GM12878 (cell line): ENCODE results near the gene EIF5B. TPM values are rescaled to one million over a fixed set of nuclear protein-coding genes. Genes with fewer than 3 reads are reported as not detected.

Experiments
- ATAC-seq: fragments of 200-7000 bp; cut with Tn5 transposase; 3 replicates; pipeline ENCODE4 v1.9.1; 2020; ENCODE audit warnings: mild to moderate bottlenecking, moderate library complexity
- BruUV-seq: library from RNA; stranded (reverse); fragments of 400-500 nt; replicated peaks from 2 replicates; lab custom pipeline; 2021; lab: Mats Ljungman, UMichigan
- CTCF ChIA-PET: fragments of 300-600 bp; sonication (Branson Sonifier 250); formaldehyde crosslinking; extraction: SDS; loops from one replicate; lab custom pipeline; 2021; ENCODE audit warnings: inconsistent platforms; lab: Yijun Ruan, JAX
- POLR2A ChIA-PET: fragments of 350-600 bp; formaldehyde crosslinking; extraction: SDS; loops from one replicate; lab custom pipeline; 2021; ENCODE audit warnings: inconsistent platforms; lab: Charles Lee
- RAD21 ChIA-PET: fragments of 300-600 bp; sonication (Branson Sonifier 250); formaldehyde crosslinking; loops from one replicate; lab custom pipeline; 2023; ENCODE audit warnings: antibody characterized with exemption; ENCODE audit not compliant: unreplicated experiment; lab: Charles Lee
- SMC1A ChIA-PET: fragments of 300-600 bp; sonication (Branson Sonifier 250); formaldehyde crosslinking; loops from one replicate; lab custom pipeline; 2023; ENCODE audit not compliant: unreplicated experiment, uncharacterized antibody; lab: Charles Lee
- DNase-seq: peaks from one replicate; pipeline ENCODE4 v3.0.0-alpha.2; 2011; ENCODE audit warnings: low read depth, low spot score
- FAIRE-seq: peaks from 3 replicates; lab custom pipeline; 2011; peaks lifted over from hg19 to GRCh38; lab: Jason Lieb, UNC
- H2AFZ ChIP-seq: 2 replicates; pipeline ENCODE4 v1.6.0; 2011; ENCODE audit warnings: low read depth, low read length, control low read depth; ENCODE audit not compliant: control insufficient read depth
- H3K27ac ChIP-seq: 2 replicates; pipeline ENCODE4 v1.5.1; 2011; ENCODE audit warnings: control low read depth; ENCODE audit not compliant: control insufficient read depth, insufficient read depth
- H3K27me3 ChIP-seq, 2 experiments: replicated peaks in 1 of 2; 2 replicates each; pipeline versions ENCODE4 v1.6.0 to v1.6.1; 2011; ENCODE audit warnings: low read length in 1 of 2; ENCODE audit not compliant: control insufficient read depth in 2 of 2, insufficient read depth in 2 of 2
- H3K36me3 ChIP-seq, 2 experiments: 2 replicates each; pipeline ENCODE4 v1.5.1; 2011; ENCODE audit warnings: low read length in 1 of 2; ENCODE audit not compliant: control insufficient read depth in 2 of 2, insufficient read depth in 2 of 2
- H3K4me1 ChIP-seq: 2 replicates; pipeline ENCODE4 v1.6.1; 2011; ENCODE audit warnings: mild to moderate bottlenecking, low read length, moderate library complexity, mixed read lengths; ENCODE audit not compliant: control insufficient read depth, insufficient read depth
- H3K4me2 ChIP-seq: 2 replicates; pipeline ENCODE4 v1.6.0; 2011; ENCODE audit warnings: control low read depth; ENCODE audit not compliant: control insufficient read depth, insufficient read depth
- H3K4me3 ChIP-seq: fragments of 200-600 bp; sonication (generic); 2 replicates; pipeline ENCODE4 v1.5.1; 2016
- H3K79me2 ChIP-seq: 2 replicates; pipeline ENCODE4 v1.6.0; 2011; ENCODE audit warnings: low read length; ENCODE audit not compliant: control insufficient read depth, insufficient read depth
- H3K9ac ChIP-seq: 2 replicates; pipeline ENCODE4 v1.8.0; 2011; ENCODE audit warnings: low read length, control low read depth, mixed read lengths; ENCODE audit not compliant: control insufficient read depth, insufficient read depth
- H3K9me3 ChIP-seq: replicated peaks from 3 replicates; pipeline ENCODE4 v1.5.1; 2011; ENCODE audit warnings: mild to moderate bottlenecking, low read length; ENCODE audit not compliant: control insufficient read depth, insufficient read depth
- H4K20me1 ChIP-seq: 2 replicates; pipeline ENCODE4 v1.6.0; 2011; ENCODE audit not compliant: control insufficient read depth, insufficient read depth
- CBX3 ChIP-seq: fragments of 200-600 bp; sonication (generic); IDR thresholded peaks from 2 replicates; pipeline ENCODE4 v1.6.1; 2016; ENCODE audit warnings: low read depth, borderline replicate concordance
- DPF2 ChIP-seq: fragments of 450-650 bp; IDR thresholded peaks from 2 replicates; pipeline ENCODE4 v1.6.1; 2017; ENCODE audit warnings: mild to moderate bottlenecking
- ESRRA ChIP-seq: IDR thresholded peaks from 2 replicates; pipeline ENCODE4 v1.6.1; 2012; ENCODE audit warnings: mild to moderate bottlenecking, low read length, improper control_type of control experiment
- FOXM1 ChIP-seq: IDR thresholded peaks from 2 replicates; pipeline ENCODE4 v1.6.1; 2012; ENCODE audit warnings: low read depth, mild to moderate bottlenecking, inconsistent platforms, low read length, moderate library complexity
- HSF1 ChIP-seq: fragments of 150-350 bp; IDR thresholded peaks from 2 replicates; pipeline ENCODE4 v1.6.1; 2014; ENCODE audit warnings: mild to moderate bottlenecking, low read depth, low read length
- JUNB ChIP-seq: IDR thresholded peaks from 2 replicates; pipeline ENCODE4 v1.6.1; 2016; ENCODE audit warnings: antibody characterized with exemption, mild to moderate bottlenecking
- REST ChIP-seq: IDR thresholded peaks from 2 replicates; pipeline ENCODE4 v1.6.1; 2012; ENCODE audit warnings: mild to moderate bottlenecking, low read depth, low read length
- SPI1 ChIP-seq: IDR thresholded peaks from 2 replicates; pipeline ENCODE4 v1.6.1; 2011; ENCODE audit warnings: low read depth, mild to moderate bottlenecking, low read length, moderate library complexity, borderline replicate concordance; ENCODE audit not compliant: insufficient read depth
- STAT1 ChIP-seq: fragments of 450-650 bp; conservative IDR thresholded peaks from 2 replicates; pipeline ENCODE4 v1.6.1; 2014; ENCODE audit warnings: antibody characterized with exemption, mild to moderate bottlenecking
- WGBS: methylation state at CpG from one replicate; pipeline ENCODE4 v1.1.6; 2016; ENCODE audit warnings: low lambda C conversion rate; ENCODE audit not compliant: insufficient replicate concordance, insufficient coverage; ENCODE audit errors: missing lambda C conversion rate; 5-methylcytosine and 5-hydroxymethylcytosine counted together
- in situ Hi-C: fragments of 300-500 bp; cut with MboI; formaldehyde crosslinking; loops from 9 replicates; pipeline ENCODE4 v1.14.3; 2018; ENCODE audit warnings: mixed read lengths
- intact Hi-C: fragments of 100-400 bp; cut with micrococcal nuclease; formaldehyde crosslinking; loops from one replicate; pipeline ENCODE4 v1.14.2; 2022; ENCODE audit not compliant: unreplicated experiment
- polyA plus RNA-seq, 11 experiments: library from polyadenylated mRNA; depleted of rRNA in 4 of 11; unstranded in 6 of 11; stranded (reverse) in 5 of 11; fragments of >200 nt; fragmentation: Nextera tagmentation in 4 of 11; fragmentation: Illumina TruSeq in 1 of 11; extraction: Ambion mirVana in 4 of 11; extraction: Trizol in 1 of 11; gene quantifications; 1 replicate in 1 of 11; 2 replicates in 10 of 11; pipeline versions ENCODE4 v1.2.1 to v1.2.3, GENCODE V29; 2011 to 2016; ENCODE audit warnings: inconsistent platforms in 2 of 11, missing spikeins in 2 of 11, low read depth in 1 of 11
- total RNA-seq, 4 experiments: library from RNA; depleted of rRNA in 3 of 4; stranded (reverse); fragments of >200 nt in 3 of 4; fragmentation: Illumina TruSeq in 1 of 4; extraction: Trizol in 1 of 4; gene quantifications; 2 replicates each; pipeline versions ENCODE4 v1.2.1 to v1.2.3, GENCODE V29; 2013 to 2021

EIF5B gene
- total and polyA plus RNA-seq, 10 of the 15 experiments (the other 5 are each of a cell fraction or from before 2014, with no cell fraction given): 21.7 to 119 (median 40.8) TPM

DNA sequence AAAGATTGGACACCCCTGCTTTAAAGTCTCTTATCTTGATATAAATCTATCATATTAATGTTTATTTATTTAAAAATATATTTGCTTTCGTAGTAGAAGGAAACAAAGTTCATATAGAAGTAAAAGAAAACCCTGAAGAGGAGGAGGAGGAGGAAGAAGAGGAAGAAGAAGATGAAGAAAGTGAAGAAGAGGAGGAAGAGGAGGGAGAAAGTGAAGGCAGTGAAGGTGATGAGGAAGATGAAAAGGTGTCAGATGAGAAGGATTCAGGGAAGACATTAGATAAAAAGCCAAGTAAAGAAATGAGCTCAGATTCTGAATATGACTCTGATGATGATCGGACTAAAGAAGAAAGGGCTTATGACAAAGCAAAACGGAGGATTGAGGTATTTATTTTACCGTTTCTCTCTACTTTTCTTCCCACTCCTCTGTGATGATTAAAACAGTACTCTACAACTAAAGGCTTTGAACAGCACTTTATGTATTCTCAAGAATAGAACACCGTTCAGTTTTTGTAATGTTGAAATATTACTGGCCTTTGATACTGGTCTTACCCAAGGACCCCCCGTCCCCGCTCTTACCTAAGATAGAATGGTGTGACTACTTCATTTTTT lies 39.2 kb downstream of the EIF5B start:
- BruUV-seq: no TSS peak
- Histone ChIP-seq H2AFZ (no peak overlapping the region), H3K27ac (no peak overlapping the region), H3K9ac (no peak overlapping the region), H3K4me1 (0 out of 2 replicates have a peak, but pooled peaks cover 4% of the 10 kb centered on the region), H3K4me3 (no peak overlapping the region), H3K27me3 (no peaks in the 10 kb centered on the region), H3K36me3 (peaks cover 3 to 18% of the 10 kb centered on the region in 2 experiments), H3K9me3 (no peaks in the 10 kb centered on the region), H4K20me1 (no peaks in the 10 kb centered on the region), H3K4me2 (no peak overlapping the region), H3K79me2 (no peaks in the 10 kb centered on the region)
- peak; percentile 16; the same call in 1 of the 2 replicates for TF ChIP-seq JUNB
- TF ChIP-seq FOXM1: no peak
- POLR2A ChIA-PET: no interaction called here
- DNase-seq: no peak
- in situ Hi-C loops (no loop called here), intact Hi-C loops (no loop called here)
- SMC1A ChIA-PET: interaction anchor here (1.1 to 1.6 kb wide), 5 partner anchors 11 to 41 kb away, joined by 3 to 5 read pairs (median 4); no protein-coding TSS in a partner anchor
- 50% methylated on average over 7 of the region's 7 CpGs for WGBS
- ATAC-seq: no peak
- no peak for FAIRE-seq
- CTCF ChIA-PET: interaction anchor here (0.9 to 2.6 kb wide), 3 partner anchors 11 to 46 kb away, joined by 3 to 9 read pairs (median 3); no protein-coding TSS in a partner anchor
- RAD21 ChIA-PET: no interaction called here

DNA sequence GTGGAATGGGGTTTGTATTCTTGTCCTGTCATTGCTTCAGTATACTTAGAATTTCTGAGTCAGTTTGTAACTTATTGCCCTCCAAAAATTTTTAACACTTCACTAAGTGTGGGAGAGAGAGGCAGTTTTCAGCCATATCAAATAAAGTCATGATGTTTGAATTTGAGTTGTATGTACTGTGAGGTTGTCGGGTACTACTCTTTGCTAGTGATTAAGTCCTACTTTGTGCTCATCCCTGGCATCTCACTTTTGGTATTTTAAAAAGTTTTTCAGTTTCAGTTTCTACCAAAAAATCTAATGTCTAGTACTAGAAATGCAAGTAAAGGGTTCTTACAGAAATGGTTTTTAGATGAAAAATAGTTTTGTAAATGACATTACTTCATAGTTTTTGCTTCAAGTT lies 40.7 kb downstream of the EIF5B start:
- ATAC-seq (peak; percentile 56), DNase-seq (no peak)
- in situ Hi-C loops: no loop called here
- BruUV-seq: no TSS peak
- TF ChIP-seq SPI1 (no peak), ESRRA (no peak), DPF2 (no peak), HSF1 (no peak), CBX3 (no peak), STAT1 (no peak), REST (no peak)
- TF ChIP-seq, all 136 proteins: peak for 0
- 5% methylated on average over 1 of the region's 1 CpG for WGBS
- H3K4me3 ChIP-seq: no peak overlapping the region
- intact Hi-C loops: no loop called here
- no peaks in the 10 kb centered on the region for H3K27me3 ChIP-seq
- no peak overlapping the region for H3K9ac ChIP-seq
- H3K36me3 ChIP-seq: peaks cover 3 to 14% of the 10 kb centered on the region in 2 experiments
- POLR2A ChIA-PET: no interaction called here
- CTCF ChIA-PET: no interaction called here
- H4K20me1 ChIP-seq: no peaks in the 10 kb centered on the region
- peak; percentile 44 for FAIRE-seq
- no peak overlapping the region for H2AFZ ChIP-seq
- H3K4me1 ChIP-seq: 0 out of 2 replicates have a peak, but pooled peaks cover 4% of the 10 kb centered on the region
- H3K9me3 ChIP-seq: no peaks in the 10 kb centered on the region
- RAD21 ChIA-PET: no interaction called here
- H3K4me2 ChIP-seq: no peak overlapping the region
- no peaks in the 10 kb centered on the region for H3K79me2 ChIP-seq
- no peak overlapping the region for H3K27ac ChIP-seq
- SMC1A ChIA-PET: interaction anchor here (1.2 to 1.6 kb wide), 4 partner anchors 12 to 30 kb away, joined by 3 to 5 read pairs (median 4); no protein-coding TSS in a partner anchor
